Keratinocyte (primary cell): ENCODE measurements around the gene PITX1. TPM values are rescaled to one million over a fixed set of nuclear protein-coding genes. Genes with fewer than 3 reads are reported as not detected.

ENCODE experiments used
- DNase-seq: peaks from one replicate; pipeline ENCODE4 v3.0.0-alpha.2; 2011; ENCODE audit warnings: low read depth, missing footprints, low spot score
- FAIRE-seq: peaks from 2 replicates; lab custom pipeline; 2011; peaks lifted over from hg19 to GRCh38; lab: Jason Lieb, UNC
- H2AFZ ChIP-seq: 2 replicates; pipeline ENCODE4 v1.6.0; 2012; ENCODE audit warnings: low read length, control low read depth, inconsistent platforms; ENCODE audit not compliant: control insufficient read depth
- H3K27ac ChIP-seq: 2 replicates; pipeline ENCODE4 v1.5.1; 2011; ENCODE audit warnings: low read length; ENCODE audit not compliant: control insufficient read depth, insufficient read depth
- H3K27me3 ChIP-seq: 3 replicates; pipeline ENCODE4 v1.6.0; 2011; ENCODE audit warnings: low read length; ENCODE audit not compliant: control insufficient read depth, insufficient read depth; ENCODE audit errors: extremely low read depth
- H3K36me3 ChIP-seq, 2 experiments: 2 replicates in 1 of 2; 3 replicates in 1 of 2; pipeline ENCODE4 v1.5.1; 2011; ENCODE audit warnings: low read length in 2 of 2, mild to moderate bottlenecking in 1 of 2; ENCODE audit not compliant: control insufficient read depth in 2 of 2, insufficient read depth in 2 of 2; ENCODE audit errors: extremely low read depth in 1 of 2
- H3K4me1 ChIP-seq: 3 replicates; pipeline ENCODE4 v1.5.1; 2011; ENCODE audit warnings: low read length; ENCODE audit not compliant: control insufficient read depth, insufficient read depth; ENCODE audit errors: extremely low read depth
- H3K4me2 ChIP-seq: 3 replicates; pipeline ENCODE4 v1.6.0; 2011; ENCODE audit warnings: low read depth, low read length; ENCODE audit not compliant: control insufficient read depth, insufficient read depth; ENCODE audit errors: extremely low read depth
- H3K4me3 ChIP-seq, 3 experiments: fragments of 200-600 bp in 1 of 3; sonication (generic) in 1 of 3; 2 replicates in 2 of 3; 3 replicates in 1 of 3; pipeline ENCODE4 v1.5.1; 2011 to 2016; ENCODE audit warnings: low read length in 3 of 3, mild to moderate bottlenecking in 3 of 3, control low read depth in 2 of 3, inconsistent platforms in 1 of 3, low read depth in 1 of 3, mixed read lengths in 1 of 3, mixed run types in 1 of 3, moderate library complexity in 1 of 3; ENCODE audit not compliant: control insufficient read depth in 2 of 3, insufficient read depth in 2 of 3; ENCODE audit errors: extremely low read depth in 1 of 3
- H3K79me2 ChIP-seq: 2 replicates; pipeline ENCODE4 v1.6.0; 2012; ENCODE audit warnings: low read length; ENCODE audit not compliant: control insufficient read depth, insufficient read depth
- H3K9ac ChIP-seq: 3 replicates; pipeline ENCODE4 v1.6.0; 2011; ENCODE audit warnings: low read length; ENCODE audit not compliant: control insufficient read depth, insufficient read depth; ENCODE audit errors: extremely low read depth
- H3K9me1 ChIP-seq: 3 replicates; pipeline ENCODE4 v1.6.0; 2011; ENCODE audit warnings: low read length; ENCODE audit not compliant: control insufficient read depth, insufficient read depth; ENCODE audit errors: extremely low read depth
- H3K9me3 ChIP-seq: 2 replicates; pipeline ENCODE4 v1.5.1; 2012; ENCODE audit warnings: low read depth, low read length; ENCODE audit not compliant: control insufficient read depth
- H4K20me1 ChIP-seq: 3 replicates; pipeline ENCODE4 v1.6.0; 2011; ENCODE audit warnings: low read length; ENCODE audit not compliant: control insufficient read depth, insufficient read depth; ENCODE audit errors: extremely low read depth
- EZH2 ChIP-seq: IDR thresholded peaks from one replicate; pipeline ENCODE4 v1.6.1; 2012; ENCODE audit warnings: inconsistent platforms, mild to moderate bottlenecking, low read length, moderate library complexity
- dilution Hi-C: fragments of 300-500 bp; cut with MboI; formaldehyde crosslinking; loops from one replicate; pipeline ENCODE4 v1.7.0; 2020; ENCODE audit warnings: low sequenced_read_pairs; ENCODE audit not compliant: extremely low pct_ligation_motif_present
- polyA plus RNA-seq, 5 experiments: library from polyadenylated mRNA; depleted of rRNA in 3 of 5; stranded (reverse) in 3 of 5; stranded (forward) in 1 of 5; unstranded in 1 of 5; fragments of >200 nt; gene quantifications; 1 replicate in 1 of 5; 2 replicates in 3 of 5; 3 replicates in 1 of 5; pipeline versions ENCODE4 v1.2.1 to v1.2.3, GENCODE V29; 2011 to 2012; ENCODE audit warnings: missing spikeins in 2 of 5, low read depth in 1 of 5, low replicate concordance in 1 of 5
- TF ChIP-seq, protein P1 (sequence below), 3 experiments: IDR thresholded peaks in 1 of 3; conservative IDR thresholded peaks in 1 of 3; optimal IDR thresholded peaks in 1 of 3; 2 replicates in 2 of 3; 3 replicates in 1 of 3; pipeline versions ENCODE3 to v1.5.1; 2011; ENCODE audit warnings: low read length in 3 of 3, mild to moderate bottlenecking in 3 of 3, moderate library complexity in 2 of 3, control low read depth in 1 of 3, inconsistent platforms in 1 of 3; ENCODE audit not compliant: insufficient read depth in 2 of 3; ENCODE audit errors: extremely low read depth in 1 of 3

Gene PITX1
- polyA plus RNA-seq, 1 donor (not counting 4 experiments of a cell fraction or from before 2014, with no cell fraction given): 0.73 TPM

DNA sequence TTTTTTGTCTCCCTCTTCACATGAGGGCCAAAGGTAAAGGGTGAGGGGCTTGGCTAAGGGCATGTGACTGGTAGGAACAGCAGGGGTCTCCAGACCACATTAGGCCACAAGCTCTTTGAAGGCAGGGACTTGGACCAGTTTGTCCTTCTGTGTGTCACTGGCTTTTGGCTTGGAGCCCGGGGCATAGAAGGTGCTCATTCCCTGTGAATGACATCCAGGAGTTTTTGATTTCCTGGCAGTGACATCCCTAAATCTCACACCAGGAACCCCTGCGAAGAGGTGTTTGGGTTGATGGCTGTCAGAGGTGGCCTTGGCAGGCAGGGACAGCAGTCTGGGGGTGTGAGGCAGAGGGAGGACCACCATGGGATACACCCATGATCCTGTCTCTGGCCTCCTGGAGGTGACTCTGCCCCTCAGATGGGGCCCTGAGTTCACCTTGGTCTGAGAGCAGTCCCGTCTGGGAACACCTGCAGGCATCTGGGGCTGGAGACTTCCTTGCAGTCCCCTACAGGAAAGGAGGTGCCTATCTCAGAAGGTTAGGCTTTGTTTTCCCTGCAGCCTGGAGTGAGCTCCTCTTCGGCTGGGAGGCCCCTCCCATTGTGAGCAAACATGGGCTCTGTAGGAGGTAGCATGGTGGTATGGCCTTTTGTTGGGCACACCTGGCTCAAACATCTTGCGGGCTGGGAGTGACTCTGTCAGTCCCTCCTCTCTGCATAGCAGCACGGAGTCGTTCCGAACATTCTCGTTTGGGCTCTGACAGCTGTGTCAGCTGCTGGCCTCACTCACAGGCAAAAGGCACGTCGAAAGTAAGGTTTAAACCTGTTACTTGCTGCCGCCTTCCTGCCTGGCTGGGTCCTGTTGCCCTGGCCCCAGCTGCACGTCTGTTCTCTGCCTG, 38.6 kb upstream of the PITX1 start:
- Histone ChIP-seq H3K27me3 (peaks cover 14% of the 10 kb centered on the region), H3K4me1 (no peaks in the 10 kb centered on the region), H4K20me1 (no peaks in the 10 kb centered on the region), H3K9ac (no peak overlapping the region), H3K36me3 (no peaks in the 10 kb centered on the region), H2AFZ (peak overlapping the region; percentile 47), H3K4me3 (no peak overlapping the region), H3K27ac (no peak overlapping the region), H3K9me3 (no peaks in the 10 kb centered on the region), H3K9me1 (no peaks in the 10 kb centered on the region), H3K4me2 (no peak overlapping the region), H3K79me2 (no peaks in the 10 kb centered on the region)
- FAIRE-seq (no peak), DNase-seq (no peak)
- TF ChIP-seq EZH2: no peak
- TF ChIP-seq, protein P1, sequence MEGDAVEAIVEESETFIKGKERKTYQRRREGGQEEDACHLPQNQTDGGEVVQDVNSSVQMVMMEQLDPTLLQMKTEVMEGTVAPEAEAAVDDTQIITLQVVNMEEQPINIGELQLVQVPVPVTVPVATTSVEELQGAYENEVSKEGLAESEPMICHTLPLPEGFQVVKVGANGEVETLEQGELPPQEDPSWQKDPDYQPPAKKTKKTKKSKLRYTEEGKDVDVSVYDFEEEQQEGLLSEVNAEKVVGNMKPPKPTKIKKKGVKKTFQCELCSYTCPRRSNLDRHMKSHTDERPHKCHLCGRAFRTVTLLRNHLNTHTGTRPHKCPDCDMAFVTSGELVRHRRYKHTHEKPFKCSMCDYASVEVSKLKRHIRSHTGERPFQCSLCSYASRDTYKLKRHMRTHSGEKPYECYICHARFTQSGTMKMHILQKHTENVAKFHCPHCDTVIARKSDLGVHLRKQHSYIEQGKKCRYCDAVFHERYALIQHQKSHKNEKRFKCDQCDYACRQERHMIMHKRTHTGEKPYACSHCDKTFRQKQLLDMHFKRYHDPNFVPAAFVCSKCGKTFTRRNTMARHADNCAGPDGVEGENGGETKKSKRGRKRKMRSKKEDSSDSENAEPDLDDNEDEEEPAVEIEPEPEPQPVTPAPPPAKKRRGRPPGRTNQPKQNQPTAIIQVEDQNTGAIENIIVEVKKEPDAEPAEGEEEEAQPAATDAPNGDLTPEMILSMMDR (optimal IDR thresholded peaks at IDR 0.05 in 1 of 3, IDR thresholded peaks at IDR 0.05 in 1 of 3, conservative IDR thresholded peaks at IDR 0.05 in 1 of 3; ENCODE audit: extremely low read depth in 1 of 3, insufficient read depth in 2 of 3, low read length in 3 of 3): no peak
- dilution Hi-C loops: no loop called here

DNA sequence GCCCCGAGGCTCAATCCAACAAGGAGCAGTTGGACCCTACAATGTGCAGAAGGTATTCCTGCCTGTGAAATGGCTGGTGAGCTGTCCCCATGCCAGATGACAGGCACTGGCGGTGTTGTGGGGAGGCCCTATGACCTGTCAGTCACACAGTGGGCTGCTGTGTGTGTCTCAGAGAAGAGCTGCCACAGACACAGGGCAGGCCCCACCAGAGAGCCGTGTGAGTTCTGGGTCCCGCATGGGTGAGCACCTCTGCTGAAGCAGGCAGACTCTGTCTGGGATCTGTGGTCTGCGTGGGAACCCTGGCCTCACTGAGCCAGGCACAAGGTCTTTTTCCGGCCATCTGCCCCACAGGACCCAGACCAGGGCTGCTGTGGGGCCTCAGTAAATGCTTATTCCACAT, 37.3 kb upstream of the PITX1 start:
- no peak for DNase-seq
- no peak overlapping the region for H2AFZ ChIP-seq
- no peaks in the 10 kb centered on the region for H3K4me1 ChIP-seq
- FAIRE-seq: no peak
- H3K79me2 ChIP-seq: no peaks in the 10 kb centered on the region
- dilution Hi-C loops: no loop called here
- H3K4me2 ChIP-seq: no peak overlapping the region
- H3K27ac ChIP-seq: no peak overlapping the region
- H3K36me3 ChIP-seq: no peaks in the 10 kb centered on the region
- no peak overlapping the region for H3K9ac ChIP-seq
- no peaks in the 10 kb centered on the region for H3K9me1 ChIP-seq
- no peak for TF ChIP-seq EZH2
- TF ChIP-seq, protein P1 (optimal IDR thresholded peaks at IDR 0.05 in 1 of 3, IDR thresholded peaks at IDR 0.05 in 1 of 3, conservative IDR thresholded peaks at IDR 0.05 in 1 of 3; ENCODE audit: extremely low read depth in 1 of 3, insufficient read depth in 2 of 3, low read length in 3 of 3): no peak
- H3K9me3 ChIP-seq: no peaks in the 10 kb centered on the region
- H3K27me3 ChIP-seq: peaks cover 15% of the 10 kb centered on the region
- H3K4me3 ChIP-seq: no peak overlapping the region
- no peaks in the 10 kb centered on the region for H4K20me1 ChIP-seq
